H9 (cell line): ENCODE data around the gene NECAP2. TPM values are rescaled to one million over a fixed set of nuclear protein-coding genes. Genes with fewer than 3 reads are reported as not detected.

ENCODE experiments used
- DNase-seq: peaks from one replicate; pipeline ENCODE4 v3.0.0-alpha.2; 2017
- H2AFZ ChIP-seq: one replicate; pipeline ENCODE4 v1.6.1; 2013; ENCODE audit warnings: mild to moderate bottlenecking, low read length, control low read depth, moderate library complexity
- H2AK5ac ChIP-seq: 2 replicates; pipeline ENCODE4 v1.6.1; 2013; ENCODE audit warnings: low read length, control low read depth, mixed read lengths; ENCODE audit not compliant: insufficient read length
- H2BK120ac ChIP-seq: one replicate; pipeline ENCODE4 v1.6.1; 2013; ENCODE audit warnings: low read depth, mild to moderate bottlenecking, low read length, control low read depth, inconsistent platforms; ENCODE audit not compliant: poor library complexity, severe bottlenecking
- H2BK12ac ChIP-seq: 2 replicates; pipeline ENCODE4 v1.6.1; 2013; ENCODE audit warnings: low read length, control low read depth, mixed read lengths, low read depth; ENCODE audit not compliant: insufficient read length
- H2BK15ac ChIP-seq: 2 replicates; pipeline ENCODE4 v1.6.1; 2013; ENCODE audit warnings: low read depth, low read length, control low read depth
- H2BK20ac ChIP-seq: one replicate; pipeline ENCODE4 v1.6.1; 2013; ENCODE audit warnings: low read depth, mild to moderate bottlenecking, low read length, control low read depth, inconsistent platforms; ENCODE audit not compliant: poor library complexity, severe bottlenecking
- H2BK5ac ChIP-seq: 2 replicates; pipeline ENCODE4 v1.6.1; 2013; ENCODE audit warnings: low read length, control low read depth, mixed read lengths; ENCODE audit not compliant: insufficient read length
- H3K14ac ChIP-seq: 2 replicates; pipeline ENCODE4 v1.6.1; 2013; ENCODE audit warnings: low read length, control low read depth; ENCODE audit not compliant: insufficient read depth
- H3K18ac ChIP-seq: 2 replicates; pipeline ENCODE4 v1.6.1; 2013; ENCODE audit warnings: low read depth, mild to moderate bottlenecking, mixed read lengths, low read length, control low read depth; ENCODE audit not compliant: insufficient read length
- H3K23ac ChIP-seq: 2 replicates; pipeline ENCODE4 v1.6.1; 2013; ENCODE audit warnings: low read length, control low read depth, mixed read lengths, low read depth; ENCODE audit not compliant: insufficient read length
- H3K23me2 ChIP-seq: 2 replicates; pipeline ENCODE4 v1.6.1; 2013; ENCODE audit warnings: low read depth, mild to moderate bottlenecking, mixed read lengths, low read length, control low read depth; ENCODE audit not compliant: insufficient read length, poor library complexity, severe bottlenecking
- H3K27ac ChIP-seq: 2 replicates; pipeline ENCODE4 v1.5.1; 2013; ENCODE audit warnings: low read length, control low read depth, mixed read lengths, low read depth; ENCODE audit not compliant: insufficient read length
- H3K27me3 ChIP-seq: 2 replicates; pipeline ENCODE4 v1.6.1; 2013; ENCODE audit warnings: low read length, control low read depth, inconsistent platforms; ENCODE audit not compliant: insufficient read depth
- H3K4ac ChIP-seq: 2 replicates; pipeline ENCODE4 v1.6.1; 2013; ENCODE audit warnings: low read depth, mild to moderate bottlenecking, control low read depth, inconsistent platforms, low read length, moderate library complexity
- H3K4me1 ChIP-seq: 2 replicates; pipeline ENCODE4 v1.6.1; 2013; ENCODE audit warnings: low read length, control low read depth, inconsistent platforms; ENCODE audit not compliant: insufficient read depth
- H3K4me2 ChIP-seq: 2 replicates; pipeline ENCODE4 v1.6.1; 2013; ENCODE audit warnings: low read length, control low read depth, mixed read lengths; ENCODE audit not compliant: insufficient read length, insufficient read depth
- H3K56ac ChIP-seq: 2 replicates; pipeline ENCODE4 v1.6.1; 2013; ENCODE audit warnings: low read depth, mild to moderate bottlenecking, mixed read lengths, low read length, control low read depth; ENCODE audit not compliant: insufficient read length
- H3K79me1 ChIP-seq: 2 replicates; pipeline ENCODE4 v1.6.1; 2013; ENCODE audit warnings: low read depth, mild to moderate bottlenecking, moderate library complexity, low read length, control low read depth, inconsistent platforms; ENCODE audit not compliant: insufficient read depth, poor library complexity, severe bottlenecking
- H3K79me2 ChIP-seq: 2 replicates; pipeline ENCODE4 v1.6.1; 2013; ENCODE audit warnings: low read length, control low read depth, inconsistent platforms; ENCODE audit not compliant: insufficient read depth
- H3K9ac ChIP-seq: 2 replicates; pipeline ENCODE4 v1.6.1; 2013; ENCODE audit warnings: low read length, control low read depth, mixed read lengths; ENCODE audit not compliant: insufficient read length; ENCODE audit errors: extremely low read depth
- H3K9me3 ChIP-seq: one replicate; pipeline ENCODE4 v1.6.1; 2013; ENCODE audit warnings: low read depth, low read length, inconsistent platforms; ENCODE audit not compliant: control insufficient read depth
- H3T11ph ChIP-seq: one replicate; pipeline ENCODE4 v1.6.1; 2013; ENCODE audit warnings: mild to moderate bottlenecking, low read length, control low read depth, inconsistent platforms
- H4K20me1 ChIP-seq: one replicate; pipeline ENCODE4 v1.6.1; 2013; ENCODE audit not compliant: control insufficient read depth, insufficient read length, insufficient read depth
- H4K5ac ChIP-seq: 2 replicates; pipeline ENCODE4 v1.6.1; 2013; ENCODE audit warnings: low read depth, mild to moderate bottlenecking, mixed read lengths, low read length, control low read depth; ENCODE audit not compliant: insufficient read length
- H4K8ac ChIP-seq: replicated peaks from 2 replicates; pipeline ENCODE4 v1.6.1; 2013; ENCODE audit warnings: low read length, control low read depth, mixed read lengths, low read depth; ENCODE audit not compliant: insufficient read length
- H4K91ac ChIP-seq: 2 replicates; pipeline ENCODE4 v1.6.1; 2013; ENCODE audit warnings: low read depth, mild to moderate bottlenecking, moderate library complexity, mixed read lengths, low read length, control low read depth; ENCODE audit not compliant: insufficient read length
- H3K27ac Mint-ChIP-seq, 3 experiments: 2 replicates in 2 of 3; 3 replicates in 1 of 3; pipeline ENCODE4 v1.8.0; 2020 to 2021; ENCODE audit warnings: mixed read lengths in 3 of 3, mild to moderate bottlenecking in 1 of 3, moderate library complexity in 1 of 3
- H3K27me3 Mint-ChIP-seq: 2 replicates; pipeline ENCODE4 v1.8.0; 2021; ENCODE audit warnings: low read depth, mild to moderate bottlenecking, moderate library complexity, mixed read lengths
- H3K36me3 Mint-ChIP-seq, 3 experiments: 2 replicates in 2 of 3; 3 replicates in 1 of 3; pipeline ENCODE4 v1.8.0; 2020 to 2021; ENCODE audit warnings: low read depth in 3 of 3, mixed read lengths in 3 of 3; ENCODE audit not compliant: insufficient read depth in 1 of 3
- H3K4me1 Mint-ChIP-seq, 2 experiments: 2 replicates each; pipeline ENCODE4 v1.8.0; 2020; ENCODE audit warnings: mixed read lengths in 2 of 2
- H3K4me3 Mint-ChIP-seq, 2 experiments: 2 replicates in 1 of 2; 3 replicates in 1 of 2; pipeline ENCODE4 v1.8.0; 2020 to 2021; ENCODE audit warnings: mild to moderate bottlenecking in 2 of 2, mixed read lengths in 2 of 2, moderate library complexity in 1 of 2
- H3K9me3 Mint-ChIP-seq, 2 experiments: 2 replicates in 1 of 2; 3 replicates in 1 of 2; pipeline ENCODE4 v1.8.0; 2020; ENCODE audit warnings: mild to moderate bottlenecking in 2 of 2, mixed read lengths in 2 of 2, moderate library complexity in 1 of 2
- WGBS: extraction: QIAGEN DNeasy Blood & Tissue Kit; methylation state at CpG from one replicate; pipeline ENCODE4 v1.1.7; 2013; ENCODE audit warnings: missing lambda C conversion rate, low lambda C conversion rate, mixed read lengths; ENCODE audit not compliant: insufficient read length; ENCODE audit errors: extremely low coverage; 5-methylcytosine and 5-hydroxymethylcytosine counted together
- total RNA-seq: library from RNA; stranded (reverse); gene quantifications from 2 replicates; pipeline ENCODE4 v1.2.1, GENCODE V29; 2021
- TF ChIP-seq, protein P1 (sequence below): fragments of 200-600 bp; sonication (generic); conservative IDR thresholded peaks from 3 replicates; pipeline ENCODE4 v1.8.0; 2021; ENCODE audit warnings: antibody characterized with exemption, mild to moderate bottlenecking

The NECAP2 gene
- total RNA-seq, 1 experiment from 2014 or later: 33.2 TPM

DNA sequence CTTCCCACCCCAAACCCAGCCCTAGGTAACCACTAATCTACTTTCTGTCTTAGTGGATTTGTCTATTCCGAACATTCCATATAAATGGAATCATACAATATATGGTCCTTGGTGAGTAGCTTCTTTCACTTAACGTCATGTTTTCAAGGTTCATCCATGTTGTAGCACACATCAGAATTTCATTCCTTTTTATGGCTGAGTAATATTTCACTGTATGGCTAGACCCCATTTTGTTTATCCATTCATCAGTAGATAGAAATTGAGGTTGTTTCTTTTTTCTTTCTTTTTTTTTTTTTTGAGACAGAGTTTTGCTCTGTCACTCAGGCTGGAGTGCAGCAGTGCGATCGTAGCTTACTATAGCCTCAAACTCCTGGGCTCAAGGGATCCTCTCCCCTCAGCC is 6.5 kb upstream of the NECAP2 start:
- Histone ChIP-seq H4K20me1 (no peaks in the 10 kb centered on the region), H3K14ac (no peak overlapping the region), H3T11ph (no peak overlapping the region), H4K8ac (no peak overlapping the region), H2BK20ac (no peak overlapping the region), H3K9me3 (no peaks in the 10 kb centered on the region), H3K79me2 (no peaks in the 10 kb centered on the region), H2BK12ac (no peak overlapping the region), H3K27ac (no peak overlapping the region), H2AK5ac (no peak overlapping the region), H3K23me2 (no peaks in the 10 kb centered on the region), H3K4me1 (peaks cover 4% of the 10 kb centered on the region; the same call in 1 of the 2 replicates), H2BK5ac (no peak overlapping the region), H2BK15ac (no peak overlapping the region), H2BK120ac (no peak overlapping the region), H3K18ac (no peak overlapping the region), H3K79me1 (no peaks in the 10 kb centered on the region), H3K4me2 (no peak overlapping the region), H3K23ac (no peak overlapping the region), H3K4ac (no peak overlapping the region), H4K5ac (no peak overlapping the region), H2AFZ (no peak overlapping the region), H3K56ac (no peak overlapping the region), H3K27me3 (no peaks in the 10 kb centered on the region), H4K91ac (no peak overlapping the region), H3K9ac (no peak overlapping the region)
- Mint-ChIP-seq H3K27me3 (peaks cover 16% of the 10 kb centered on the region), H3K27ac (no peak overlapping the region), H3K4me3 (no peak overlapping the region), H3K9me3 (no peaks in the 10 kb centered on the region; a peak in 1 of 5 replicates), H3K36me3 (no peaks in the 10 kb centered on the region), H3K4me1 (peaks cover 7 to 9% of the 10 kb centered on the region in 2 experiments)
- no peak for DNase-seq
- TF ChIP-seq, protein P1, sequence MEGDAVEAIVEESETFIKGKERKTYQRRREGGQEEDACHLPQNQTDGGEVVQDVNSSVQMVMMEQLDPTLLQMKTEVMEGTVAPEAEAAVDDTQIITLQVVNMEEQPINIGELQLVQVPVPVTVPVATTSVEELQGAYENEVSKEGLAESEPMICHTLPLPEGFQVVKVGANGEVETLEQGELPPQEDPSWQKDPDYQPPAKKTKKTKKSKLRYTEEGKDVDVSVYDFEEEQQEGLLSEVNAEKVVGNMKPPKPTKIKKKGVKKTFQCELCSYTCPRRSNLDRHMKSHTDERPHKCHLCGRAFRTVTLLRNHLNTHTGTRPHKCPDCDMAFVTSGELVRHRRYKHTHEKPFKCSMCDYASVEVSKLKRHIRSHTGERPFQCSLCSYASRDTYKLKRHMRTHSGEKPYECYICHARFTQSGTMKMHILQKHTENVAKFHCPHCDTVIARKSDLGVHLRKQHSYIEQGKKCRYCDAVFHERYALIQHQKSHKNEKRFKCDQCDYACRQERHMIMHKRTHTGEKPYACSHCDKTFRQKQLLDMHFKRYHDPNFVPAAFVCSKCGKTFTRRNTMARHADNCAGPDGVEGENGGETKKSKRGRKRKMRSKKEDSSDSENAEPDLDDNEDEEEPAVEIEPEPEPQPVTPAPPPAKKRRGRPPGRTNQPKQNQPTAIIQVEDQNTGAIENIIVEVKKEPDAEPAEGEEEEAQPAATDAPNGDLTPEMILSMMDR: no peak
- no CpG with 5 or more reads among the region's 4 CpGs for WGBS
